ENCODE measurements around the gene MAPK8.
A peak's percentile ranks its signal among the peaks of the same experiment; 100 is the strongest.

The MAPK8 gene

DNA sequence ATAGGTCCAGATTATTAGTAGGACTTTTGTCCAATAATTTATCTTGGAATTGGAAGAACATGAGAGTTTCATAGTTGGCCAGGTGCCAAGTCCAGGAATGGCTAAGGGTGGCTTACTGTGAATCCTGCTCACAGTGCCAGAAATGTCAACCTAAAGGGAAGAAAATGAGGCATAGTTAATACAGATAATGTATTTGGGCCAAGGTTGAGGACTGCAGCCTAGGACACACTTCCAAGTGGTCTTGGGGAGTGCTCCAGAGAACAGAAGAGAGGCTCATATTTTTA lies 78.2 kb downstream of the MAPK8 start:
- no peak for DNase-seq (ENCODE audit: low spot score)

- no peak for DNase-seq (ENCODE audit: low spot score)
Measured at GRCh38 chr10:48389272-48389671, 82.8 kb downstream of the MAPK8 start.

DNA sequence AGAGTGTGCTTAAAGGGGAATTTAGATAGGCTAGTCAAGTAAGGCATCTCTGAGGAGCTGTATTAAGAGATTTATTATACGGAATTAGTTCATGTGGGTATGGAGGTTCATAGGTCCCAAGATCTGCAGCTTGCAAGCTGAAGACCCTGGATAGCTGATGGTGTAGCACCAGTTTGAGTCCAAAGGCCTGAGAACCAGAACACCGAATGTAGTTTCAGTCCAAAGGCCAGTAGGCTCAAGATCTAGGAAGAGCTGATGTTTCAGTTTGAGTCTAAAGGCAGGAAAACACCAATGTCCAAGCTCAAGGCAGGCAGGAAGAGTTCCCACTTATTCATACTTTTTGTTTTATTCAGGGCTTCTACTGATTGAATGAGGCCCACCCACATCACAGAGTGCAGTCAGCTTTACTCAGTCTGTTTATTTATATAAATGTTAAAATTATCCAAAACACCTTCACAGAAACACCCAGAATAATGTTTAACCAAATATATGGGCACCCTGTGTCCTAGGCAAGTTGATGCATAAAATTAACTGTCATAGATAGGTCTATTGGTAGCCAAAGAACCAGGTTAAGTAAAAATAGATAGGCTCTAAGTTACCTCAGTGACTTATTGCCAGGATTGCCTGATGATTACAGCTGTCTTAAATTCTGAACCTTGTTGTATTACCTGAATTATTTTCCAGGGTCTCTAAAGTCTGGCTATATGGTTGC lies 83.5 kb downstream of the MAPK8 start:
- no peak for DNase-seq (ENCODE audit: low spot score)

GRCh38 chr10:48390558-48390871 lies 84.0 kb downstream of the MAPK8 start:
- DNase-seq (ENCODE audit: low spot score) = no peak

DNA sequence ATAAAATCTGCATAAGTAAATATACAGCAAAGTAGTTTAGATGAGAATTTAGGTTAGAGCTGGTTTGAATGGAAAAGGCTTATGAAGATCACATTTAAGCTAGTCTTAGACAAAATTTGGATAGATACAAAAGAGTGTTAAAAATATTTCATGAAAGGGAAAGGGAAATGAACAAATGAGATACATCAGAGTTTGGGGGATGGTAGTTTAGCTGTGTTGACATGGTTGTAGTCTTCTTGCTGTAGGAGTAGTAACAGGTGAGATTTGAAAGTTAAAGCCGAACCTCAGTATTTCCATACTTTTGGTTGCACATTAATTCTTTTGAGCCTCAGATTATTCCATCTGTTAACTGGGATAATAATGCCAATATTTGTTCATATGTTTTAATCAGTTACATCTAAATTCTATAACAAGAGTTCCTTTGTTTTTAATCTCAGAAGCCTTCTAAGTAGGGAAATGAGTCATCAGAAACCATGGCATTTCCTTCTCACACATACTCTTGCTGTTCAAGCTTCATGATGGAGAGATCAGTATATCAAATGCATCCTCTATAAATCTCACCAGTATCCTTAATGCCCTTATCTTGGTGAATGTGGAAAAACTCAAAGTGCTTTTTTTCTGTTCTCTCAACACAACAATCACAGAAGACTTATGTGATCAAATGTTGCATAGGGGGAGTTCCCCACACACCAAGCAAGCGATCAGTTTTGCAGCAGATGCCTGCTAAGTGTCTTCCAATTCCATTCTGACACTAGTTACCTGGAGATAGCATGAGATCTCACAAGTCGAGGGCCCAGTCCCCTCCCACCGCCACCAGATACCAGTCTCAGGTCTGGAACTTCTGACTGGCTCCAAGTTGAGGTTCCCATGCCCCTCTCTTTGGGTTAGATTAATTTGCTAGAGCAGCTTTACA lies 84.7 kb downstream of the MAPK8 start:
- DNase-seq (ENCODE audit: low spot score) = peak; percentile 52

GRCh38 chr10:48391994-48392393 lies 85.5 kb downstream of the MAPK8 start:
- no peak for DNase-seq (ENCODE audit: low spot score)

DNA sequence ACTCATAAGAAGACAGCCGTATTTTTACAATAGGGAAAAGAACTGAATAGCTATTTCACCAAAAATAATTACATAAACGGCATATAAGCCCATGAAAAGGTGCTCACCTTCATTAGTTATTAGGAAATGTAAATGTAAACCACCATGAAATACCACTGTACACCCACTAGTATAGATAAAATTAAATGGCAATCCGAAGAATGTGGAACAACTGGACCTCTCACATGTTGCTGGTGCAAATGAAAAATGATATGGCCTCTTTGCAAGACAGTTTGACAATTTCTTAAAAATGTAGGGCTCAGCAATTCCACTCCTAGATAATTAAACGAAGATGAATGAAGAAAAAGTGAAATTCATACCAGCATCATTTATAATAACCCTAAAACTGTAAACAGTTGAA lies 91.8 kb downstream of the MAPK8 start:
- DNase-seq (ENCODE audit: low spot score) = no peak

DNA sequence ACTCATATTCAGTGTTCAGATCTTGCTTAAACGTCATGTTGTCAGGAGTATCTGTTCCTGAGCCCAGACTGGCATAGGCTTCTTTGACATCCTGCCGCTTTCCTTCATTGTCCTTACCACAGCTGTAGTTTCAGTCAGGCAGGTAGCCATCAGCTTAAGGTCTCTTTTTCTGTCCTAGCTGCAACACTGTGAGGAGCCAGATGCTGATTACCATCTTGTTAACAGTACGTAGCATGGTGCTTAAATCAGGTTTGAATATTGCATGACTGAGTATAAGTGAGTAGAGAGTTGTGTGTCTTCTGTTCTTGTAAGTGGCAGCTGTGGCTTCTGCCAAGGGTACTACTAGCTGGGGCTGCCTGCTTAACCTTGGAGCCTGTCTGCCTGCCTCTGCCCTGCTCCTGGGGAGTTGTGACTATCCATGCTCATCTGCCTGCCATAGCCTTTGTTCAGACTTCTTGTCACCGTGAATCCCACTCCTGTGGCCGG lies 92.6 kb downstream of the MAPK8 start:
- DNase-seq (ENCODE audit: low spot score) = no peak

DNA sequence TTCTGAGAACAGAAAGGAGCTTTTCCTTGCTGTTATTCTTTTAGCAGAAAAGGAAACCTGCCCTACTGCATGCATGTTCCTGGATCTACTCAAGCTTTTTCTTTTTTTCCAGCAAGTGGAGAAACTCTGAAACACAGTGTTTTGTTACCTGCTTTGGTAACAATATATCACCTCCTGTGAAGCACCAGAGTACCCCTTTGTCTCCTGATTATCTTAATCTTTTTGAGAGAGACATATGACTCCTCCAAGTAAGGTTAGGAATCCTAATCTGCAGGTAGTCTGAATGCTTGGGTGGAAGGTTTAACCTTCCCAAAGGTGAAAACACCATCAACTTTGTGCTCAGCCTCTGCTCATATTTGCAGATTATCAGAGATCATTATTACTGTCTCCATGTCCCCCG lies 93.1 kb downstream of the MAPK8 start:
- no peak for DNase-seq (ENCODE audit: low spot score)

GRCh38 chr10:48400129-48400849 lies 93.8 kb downstream of the MAPK8 start:
- DNase-seq (ENCODE audit: low spot score) = peak; percentile 4

GRCh38 chr10:48400850-48401220 lies 94.4 kb downstream of the MAPK8 start:
- no peak for DNase-seq (ENCODE audit: low spot score)

DNA sequence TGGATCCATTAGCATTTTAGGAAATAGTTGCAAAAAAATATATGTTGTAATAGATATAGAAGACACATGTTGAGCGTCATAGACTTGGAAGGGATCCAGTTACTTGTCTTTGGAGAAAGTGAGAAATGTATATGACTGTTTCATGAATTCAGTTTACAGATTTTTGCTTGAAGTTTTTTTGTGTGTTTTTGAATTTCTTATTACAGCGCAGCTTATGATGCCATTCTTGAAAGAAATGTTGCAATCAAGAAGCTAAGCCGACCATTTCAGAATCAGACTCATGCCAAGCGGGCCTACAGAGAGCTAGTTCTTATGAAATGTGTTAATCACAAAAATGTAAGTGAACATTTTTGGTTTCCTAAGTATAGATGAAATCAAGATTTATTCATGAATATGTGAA lies 98.2 kb downstream of the MAPK8 start:
- DNase-seq (ENCODE audit: low spot score) = no peak

GRCh38 chr10:48406204-48406603 lies 99.7 kb downstream of the MAPK8 start:
- no peak for DNase-seq (ENCODE audit: low spot score)

DNA sequence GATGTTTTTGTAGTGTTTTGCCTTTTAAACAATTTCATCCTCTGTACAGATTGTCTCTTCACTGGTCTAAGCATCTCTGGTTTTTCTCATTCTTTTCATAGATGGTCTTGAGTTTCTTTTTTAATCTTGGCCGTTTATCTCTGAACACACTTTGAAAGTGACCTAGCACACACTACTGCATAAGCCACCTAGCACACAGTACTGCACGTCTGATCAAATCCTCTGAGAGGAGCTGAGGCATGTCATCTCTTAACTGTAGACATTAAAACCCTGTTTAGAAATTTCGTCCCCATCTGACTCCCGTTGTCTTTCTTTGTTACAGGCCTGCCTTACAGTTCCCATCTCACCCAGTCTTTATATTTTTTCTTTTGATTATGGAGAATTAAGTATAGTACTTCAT lies 100.2 kb downstream of the MAPK8 start:
- DNase-seq (ENCODE audit: low spot score) = no peak

DNA sequence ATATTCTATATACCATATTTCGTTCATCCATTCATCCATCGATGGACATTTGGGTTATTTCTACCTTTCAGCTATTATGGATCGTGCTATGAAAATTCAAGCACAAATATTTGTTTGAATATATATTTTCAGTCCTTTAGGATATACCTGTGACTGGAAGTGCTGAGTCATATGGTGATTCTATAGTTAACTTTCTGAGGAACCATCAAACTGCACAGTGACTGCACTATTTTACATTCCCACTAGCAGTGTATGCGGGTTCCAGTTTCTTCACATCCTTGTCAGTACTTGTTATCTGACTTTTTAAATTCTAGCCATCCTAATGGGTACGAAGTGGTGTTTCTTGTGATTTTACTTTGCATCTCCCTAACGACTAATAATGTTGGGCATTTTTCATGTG lies 104.0 kb downstream of the MAPK8 start:
- DNase-seq (ENCODE audit: low spot score) = no peak

- DNase-seq (ENCODE audit: low spot score) = no peak
Measured at GRCh38 chr10:48411510-48411909, 105.0 kb downstream of the MAPK8 start.

DNA sequence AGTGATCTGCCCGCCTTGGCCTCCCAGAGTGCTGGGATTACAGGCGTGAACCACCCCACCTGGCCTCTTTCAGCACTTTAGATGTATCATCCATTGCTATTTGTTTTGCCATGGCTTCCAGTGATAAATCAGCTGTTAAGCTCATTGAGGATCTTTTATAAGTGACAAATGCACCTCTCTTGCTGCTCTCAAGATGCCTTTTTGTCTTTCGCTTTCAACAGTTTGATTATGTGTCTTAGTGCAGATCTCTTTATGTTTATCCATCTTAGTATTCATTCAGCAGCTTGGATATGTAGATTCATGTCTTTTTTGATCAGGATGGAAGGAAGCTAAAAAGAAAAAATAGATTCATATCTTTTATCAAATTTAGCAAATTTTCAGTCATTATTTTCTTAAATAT lies 105.6 kb downstream of the MAPK8 start:
- DNase-seq (ENCODE audit: low spot score) = no peak

- DNase-seq (ENCODE audit: low spot score) = no peak
Measured at GRCh38 chr10:48412933-48413332, 106.5 kb downstream of the MAPK8 start.

GRCh38 chr10:48414160-48414559 lies 107.7 kb downstream of the MAPK8 start:
- no peak for DNase-seq (ENCODE audit: low spot score)

DNA sequence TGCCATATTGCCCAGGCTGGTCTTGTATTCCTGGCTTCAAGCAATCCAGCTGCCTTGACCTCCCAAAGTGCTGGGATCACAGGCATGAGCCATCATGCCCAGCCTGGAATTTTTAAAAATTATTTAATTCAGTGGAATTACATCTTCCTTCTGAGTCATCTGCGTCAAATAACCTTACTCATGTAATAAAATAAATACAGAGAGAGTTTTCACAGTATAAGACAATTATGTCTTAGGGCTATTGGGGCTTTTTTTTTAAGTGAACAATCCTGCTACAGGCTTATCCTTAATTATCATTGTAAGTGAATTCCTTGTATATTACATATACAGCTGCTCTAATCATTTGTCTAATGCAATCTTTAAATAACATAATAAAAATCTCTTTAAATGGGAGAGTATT lies 108.3 kb downstream of the MAPK8 start:
- DNase-seq (ENCODE audit: low spot score) = no peak

DNA sequence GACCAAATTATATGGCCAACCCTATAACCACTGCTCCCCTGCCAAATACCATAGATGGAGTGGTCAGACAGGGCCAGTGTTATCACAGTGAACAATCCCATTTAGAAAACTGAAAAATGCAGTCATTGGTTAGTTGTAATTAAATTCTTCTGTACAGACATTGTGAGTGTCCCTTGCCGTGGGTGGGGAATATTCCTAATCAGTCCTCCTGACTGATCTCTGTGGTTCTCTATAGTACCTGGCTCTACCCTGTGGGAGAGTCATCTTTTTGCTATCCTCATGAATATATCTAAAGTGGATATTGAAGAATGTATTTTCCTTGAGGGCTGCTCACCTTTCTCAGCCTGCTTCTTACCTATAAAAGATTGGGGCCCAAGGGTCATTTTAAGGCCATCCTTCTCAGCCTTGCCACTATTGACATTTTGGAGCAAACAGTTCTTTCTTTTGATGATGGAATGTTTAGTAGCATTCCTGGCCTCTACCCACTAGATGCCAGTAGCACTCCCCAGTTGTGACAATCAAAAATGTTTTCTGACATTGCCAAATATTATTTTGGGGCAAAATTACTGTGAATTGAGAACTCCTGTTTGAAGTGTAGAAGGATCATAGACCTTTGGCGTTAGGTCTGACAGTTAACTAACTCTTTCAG lies 110.2 kb downstream of the MAPK8 start:
- DNase-seq (ENCODE audit: low spot score) = no peak

DNA sequence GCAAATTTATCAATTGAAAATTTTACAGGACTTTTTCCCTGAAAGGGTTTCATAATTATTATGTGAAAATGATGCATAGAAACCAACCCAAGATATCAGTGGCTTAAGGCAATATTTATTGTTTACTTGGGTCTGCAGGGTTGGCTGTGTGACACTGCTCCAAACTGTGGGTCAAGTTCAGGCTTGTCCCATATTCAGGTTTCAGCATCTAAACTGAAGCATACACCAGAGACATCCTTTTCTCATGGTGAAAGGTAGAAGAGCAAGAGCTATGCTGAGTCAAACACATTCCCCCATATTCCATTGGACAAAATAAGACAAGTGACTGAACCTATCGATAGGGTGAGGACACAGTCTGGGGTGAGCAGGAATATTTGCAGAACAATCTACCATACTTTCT lies 110.9 kb downstream of the MAPK8 start:
- DNase-seq (ENCODE audit: low spot score) = no peak
